T-helper 2 cell treated with Interferon-gamma antibody and Interleukin-4, amounts not matched to agents 100 ng/mL and 5 ng/mL, for 36 hours (primary cell): ENCODE results near the gene CDNF. TPM values are rescaled to one million over a fixed set of nuclear protein-coding genes. Genes with fewer than 3 reads are reported as not detected.
"Not testable (repeated sequence)": the region's sequence is repeated elsewhere in the genome, so short reads cannot be mapped to it uniquely, and the experiment has no call there.

ENCODE experiments used
- intact Hi-C: fragments of 100-400 bp; cut with micrococcal nuclease; formaldehyde crosslinking; loops from one replicate; pipeline ENCODE4 v1.15.1; 2023
- total RNA-seq: library from RNA; stranded (reverse); gene quantifications from 2 replicates; pipeline ENCODE4 v1.2.3, GENCODE V29; 2022

Gene CDNF
- 0.34 and 0.48 TPM in 2 replicates for total RNA-seq

- intact Hi-C loops: loop anchor here (1.0 to 5.0 kb wide), 9 partner anchors 40 to 341 kb away; partner anchors contain the start of genes MEIG1, NMT2, RPP38 and SUV39H2
These were observed at the start of gene CDNF, which contains the start of the genes HSPA14 and MSANTD7 for GRCh38 chr10:14837757-14838581. TSS of gene CDNF (minus strand) at chr10:14838037. CDS start at chr10:14837946, 91 bp downstream. TSS of gene HSPA14 (plus strand) at chr10:14838306. CDS start at chr10:14838403, 97 bp downstream. TSS of gene MSANTD7 (plus strand) at chr10:14838306. CDS start at chr10:14842285, 3,979 bp downstream.

GRCh38 chr10:14884082-14884481 lies 46.2 kb upstream of the CDNF start:
- intact Hi-C loops: no loop called here

GRCh38 chr10:14880229-14880628 lies 42.4 kb upstream of the CDNF start:
- intact Hi-C loops: no loop called here

GRCh38 chr10:14879928-14880193 lies 42.0 kb upstream of the CDNF start:
- intact Hi-C loops: loop anchor here (2.0 to 5.0 kb wide), 2 partner anchors 233 to 275 kb away; no protein-coding TSS in a partner anchor

- intact Hi-C loops: loop anchor here (2.0 to 5.0 kb wide), 2 partner anchors 232 to 275 kb away; no protein-coding TSS in a partner anchor
These were observed 41.5 kb upstream of the CDNF start for GRCh38 chr10:14879124-14879927.

- intact Hi-C loops: loop anchor here (1.0 to 5.0 kb wide), 6 partner anchors 40 to 291 kb away; partner anchors contain the start of genes CDNF, DCLRE1C, HSPA14 and MSANTD7
These were observed 40.7 kb upstream of the CDNF start, which contains the start of gene SUV39H2 for GRCh38 chr10:14878266-14879123. TSS of gene SUV39H2 (plus strand) at chr10:14878866. CDS start at chr10:14878889, 23 bp downstream.

- intact Hi-C loops: loop anchor here (5.0 kb wide), 1 partner anchor 229 kb away; no protein-coding TSS in a partner anchor
These were observed 38.9 kb upstream of the CDNF start for GRCh38 chr10:14876764-14877163.

GRCh38 chr10:14875941-14876340 lies 38.1 kb upstream of the CDNF start:
- intact Hi-C loops: loop anchor here (5.0 kb wide), 1 partner anchor 229 kb away; no protein-coding TSS in a partner anchor

GRCh38 chr10:14873090-14873760 lies 35.4 kb upstream of the CDNF start:
- intact Hi-C loops: no loop called here

GRCh38 chr10:14864871-14865270 lies 27.0 kb upstream of the CDNF start:
- intact Hi-C loops: not testable (repeated sequence)

- intact Hi-C loops: not testable (repeated sequence)
These were observed 26.6 kb upstream of the CDNF start for GRCh38 chr10:14864466-14864865.

GRCh38 chr10:14860791-14861190 lies 23.0 kb upstream of the CDNF start:
- intact Hi-C loops: no loop called here

GRCh38 chr10:14859775-14860174 lies 21.9 kb upstream of the CDNF start:
- intact Hi-C loops: no loop called here

GRCh38 chr10:14859043-14859442 lies 21.2 kb upstream of the CDNF start:
- intact Hi-C loops: no loop called here

GRCh38 chr10:14858338-14858960 lies 20.6 kb upstream of the CDNF start:
- intact Hi-C loops: no loop called here

- intact Hi-C loops: no loop called here
These were observed 17.6 kb upstream of the CDNF start for GRCh38 chr10:14855453-14855852.

GRCh38 chr10:14852236-14852635 lies 14.4 kb upstream of the CDNF start:
- intact Hi-C loops: no loop called here

GRCh38 chr10:14844948-14845347 lies 7.1 kb upstream of the CDNF start:
- intact Hi-C loops: no loop called here

GRCh38 chr10:14843327-14843988 lies 5.6 kb upstream of the CDNF start:
- intact Hi-C loops: no loop called here
